HCT116 (cell line): ENCODE data around the gene NDUFS4. TPM values are rescaled to one million over a fixed set of nuclear protein-coding genes. Genes with fewer than 3 reads are reported as not detected.

Experiments used
- ATF3 ChIP-seq: IDR thresholded peaks from 2 replicates; pipeline ENCODE4 v1.6.1; 2012
- CEBPB ChIP-seq: IDR thresholded peaks from 2 replicates; pipeline ENCODE4 v1.6.1; 2012; ENCODE audit warnings: low read depth
- CTCF ChIP-seq, 3 experiments: fragments of 200-600 bp in 1 of 3; sonication (generic) in 1 of 3; IDR thresholded peaks in 2 of 3; conservative IDR thresholded peaks in 1 of 3; 2 replicates each; pipeline ENCODE4 v1.5.1; 2012 to 2017; ENCODE audit warnings: low read depth in 2 of 3, low read length in 2 of 3, antibody characterized with exemption in 1 of 3, borderline replicate concordance in 1 of 3, control low read depth in 1 of 3, mild to moderate bottlenecking in 1 of 3, mixed read lengths in 1 of 3, mixed run types in 1 of 3, moderate library complexity in 1 of 3; ENCODE audit not compliant: insufficient read depth in 1 of 3
- ELF1 ChIP-seq: IDR thresholded peaks from 2 replicates; pipeline ENCODE4 v1.6.1; 2012; ENCODE audit warnings: low read depth, borderline replicate concordance
- EZH2phosphoT487 ChIP-seq: fragments of 200-600 bp; IDR thresholded peaks from 2 replicates; pipeline ENCODE4 v1.6.1; 2018; ENCODE audit warnings: antibody characterized with exemption, borderline replicate concordance
- FOSL1 ChIP-seq: IDR thresholded peaks from 2 replicates; pipeline ENCODE4 v1.6.1; 2012; ENCODE audit warnings: low read depth
- JUND ChIP-seq: IDR thresholded peaks from 2 replicates; pipeline ENCODE4 v1.6.1; 2012
- POLR2A ChIP-seq: IDR thresholded peaks from 2 replicates; pipeline ENCODE4 v1.7.0; 2011; ENCODE audit warnings: borderline replicate concordance; ENCODE audit not compliant: insufficient read depth, insufficient read length; ENCODE audit errors: extremely low read depth
- RAD21 ChIP-seq: IDR thresholded peaks from 2 replicates; pipeline ENCODE4 v1.6.1; 2012; ENCODE audit warnings: low read depth, mild to moderate bottlenecking
- SIN3A ChIP-seq: IDR thresholded peaks from 2 replicates; pipeline ENCODE4 v1.6.1; 2012; ENCODE audit warnings: low read depth
- SP1 ChIP-seq: IDR thresholded peaks from 2 replicates; pipeline ENCODE4 v1.6.1; 2012; ENCODE audit warnings: low read depth
- SRF ChIP-seq: IDR thresholded peaks from 2 replicates; pipeline ENCODE4 v1.6.1; 2012; ENCODE audit warnings: low read depth
- ZBTB33 ChIP-seq: IDR thresholded peaks from 2 replicates; pipeline ENCODE4 v1.6.1; 2011; ENCODE audit warnings: mild to moderate bottlenecking, low read length, moderate library complexity; ENCODE audit not compliant: insufficient replicate concordance; ENCODE audit errors: extremely low read depth
- ZNF274 ChIP-seq: fragments of 200-500 bp; sonication (Bioruptor generic); IDR thresholded peaks from 2 replicates; pipeline ENCODE4 v1.6.1; 2014; ENCODE audit warnings: mild to moderate bottlenecking, low read depth, low read length, inconsistent platforms
- total RNA-seq: library from RNA; stranded (reverse); gene quantifications from one replicate; pipeline ENCODE4 v1.2.1, GENCODE V29; 2021; ENCODE audit not compliant: unreplicated experiment

The NDUFS4 gene
- total RNA-seq, 1 experiment from 2014 or later: 91.4 TPM

DNA sequence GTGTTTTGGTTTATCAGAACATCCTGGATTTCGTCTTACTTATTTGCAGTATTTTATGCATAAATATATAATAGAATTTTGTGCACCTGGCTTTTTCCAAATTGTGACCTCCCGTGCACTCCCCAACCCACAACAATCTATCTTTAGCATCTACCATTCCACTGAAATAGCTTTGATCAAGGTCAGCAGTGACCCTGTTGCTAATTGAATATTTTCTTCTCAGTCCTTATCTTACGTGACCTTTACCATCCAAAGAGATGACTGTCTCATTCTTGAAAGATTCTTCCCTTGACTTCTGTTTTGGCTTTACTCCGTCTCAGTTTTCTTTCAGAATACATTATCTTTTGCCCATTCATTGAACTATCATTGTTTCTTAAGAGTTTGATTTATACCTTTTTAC lies 18.4 kb downstream of the NDUFS4 start (continued):
- TF ChIP-seq CTCF (IDR thresholded peaks at IDR 0.05 in 2 of 3, conservative IDR thresholded peaks at IDR 0.05 in 1 of 3; ENCODE audit: borderline replicate concordance in 1 of 3, insufficient read depth in 1 of 3, low read depth in 2 of 3, low read length in 2 of 3) (no peak), SIN3A (no peak), FOSL1 (no peak), RAD21 (no peak), JUND (no peak), ZBTB33 (no peak), POLR2A (no peak), ZNF274 (no peak), ATF3 (no peak), EZH2phosphoT487 (no peak), SRF (no peak), SP1 (no peak), ELF1 (no peak), CEBPB (no peak)
- TF ChIP-seq, all 23 proteins: peak for 0
